ENCODE measurements around the gene ANKRD40CL.

Gene ANKRD40CL

GRCh38 chr17:50778988-50779387 is 11.7 kb upstream of the ANKRD40CL start:
- Histone ChIP-seq H3K14ac (ENCODE audit: low read length) (no peak overlapping the region), H3K18ac (ENCODE audit: low read length) (no peak overlapping the region), H2AK5ac (ENCODE audit: low read length) (no peak overlapping the region), H3K79me1 (ENCODE audit: low read length) (no peaks in the 10 kb centered on the region), H3K4ac (ENCODE audit: low read depth, low read length) (no peak overlapping the region), H4K91ac (ENCODE audit: low read depth, low read length) (no peak overlapping the region), H3K23ac (ENCODE audit: low read length) (no peak overlapping the region), H2BK12ac (ENCODE audit: low read length) (no peak overlapping the region), H3K9ac (ENCODE audit: low read length) (no peak overlapping the region), H4K12ac (ENCODE audit: low read depth, low read length) (no peak overlapping the region), H4K8ac (ENCODE audit: low read depth, low read length) (no peak overlapping the region), H2BK5ac (ENCODE audit: low read depth, low read length, poor library complexity) (no peak overlapping the region), H3K27me3 (ENCODE audit: insufficient read depth, low read length) (no peaks in the 10 kb centered on the region), H3K4me2 (ENCODE audit: low read length) (no peak overlapping the region), H3K79me2 (ENCODE audit: control insufficient read depth, insufficient read depth, low read length, poor library complexity) (no peaks in the 10 kb centered on the region), H3K27ac (ENCODE audit: low read depth, low read length) (no peak overlapping the region), H2AFZ (ENCODE audit: insufficient read depth, low read length, poor library complexity) (no peak overlapping the region), H3K9me3 (ENCODE audit: insufficient read depth, low read depth, low read length) (no peaks in the 10 kb centered on the region), H3K36me3 (ENCODE audit: control insufficient read depth in 1 of 2, insufficient read depth in 2 of 2, low read length in 2 of 2) (no peaks in the 10 kb centered on the region), H3K4me3 (ENCODE audit: low read depth, low read length) (no peak overlapping the region), H3K4me1 (ENCODE audit: control insufficient read depth in 1 of 2, insufficient read depth in 2 of 2, low read length in 2 of 2) (no peaks in the 10 kb centered on the region), H2BK120ac (ENCODE audit: insufficient read depth, low read length, poor library complexity) (no peak overlapping the region)
- no peak for DNase-seq
- WGBS (ENCODE audit: extremely low coverage, insufficient coverage, insufficient read length) = no CpG with 5 or more reads among the region's 4 CpGs

DNA sequence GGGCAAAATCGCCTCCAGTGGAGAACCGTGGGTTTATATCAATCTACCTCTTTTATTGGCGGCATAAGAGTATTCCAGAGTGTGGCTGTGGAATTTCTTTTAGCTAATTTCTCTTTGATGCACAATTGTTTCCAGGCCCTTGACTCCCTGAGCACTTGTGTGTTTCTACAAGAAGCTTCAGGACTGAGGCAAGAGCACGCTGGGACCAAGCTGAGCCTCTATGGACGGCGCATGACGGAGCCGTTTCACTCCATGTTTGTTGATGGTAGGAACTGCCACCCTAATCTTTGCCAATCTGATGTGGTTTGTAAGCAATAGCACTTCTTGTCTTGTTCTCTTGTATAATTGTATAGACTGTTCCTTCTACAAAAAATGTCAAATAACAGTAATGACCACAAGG is 11.2 kb upstream of the ANKRD40CL start:
- Histone ChIP-seq H3K23ac (ENCODE audit: low read length) (no peak overlapping the region), H3K18ac (ENCODE audit: low read length) (no peak overlapping the region), H3K79me2 (ENCODE audit: control insufficient read depth, insufficient read depth, low read length, poor library complexity) (no peaks in the 10 kb centered on the region), H3K79me1 (ENCODE audit: low read length) (no peaks in the 10 kb centered on the region), H3K4ac (ENCODE audit: low read depth, low read length) (no peak overlapping the region), H4K8ac (ENCODE audit: low read depth, low read length) (no peak overlapping the region), H4K91ac (ENCODE audit: low read depth, low read length) (no peak overlapping the region), H2BK120ac (ENCODE audit: insufficient read depth, low read length, poor library complexity) (no peak overlapping the region), H3K27me3 (ENCODE audit: insufficient read depth, low read length) (no peaks in the 10 kb centered on the region), H3K14ac (ENCODE audit: low read length) (no peak overlapping the region), H3K27ac (ENCODE audit: low read depth, low read length) (no peak overlapping the region), H3K4me1 (ENCODE audit: control insufficient read depth in 1 of 2, insufficient read depth in 2 of 2, low read length in 2 of 2) (no peaks in the 10 kb centered on the region), H2BK12ac (ENCODE audit: low read length) (no peak overlapping the region), H2BK5ac (ENCODE audit: low read depth, low read length, poor library complexity) (no peak overlapping the region), H3K4me3 (ENCODE audit: low read depth, low read length) (no peak overlapping the region), H3K36me3 (ENCODE audit: control insufficient read depth in 1 of 2, insufficient read depth in 2 of 2, low read length in 2 of 2) (no peaks in the 10 kb centered on the region), H3K9ac (ENCODE audit: low read length) (no peak overlapping the region), H3K4me2 (ENCODE audit: low read length) (no peak overlapping the region), H4K12ac (ENCODE audit: low read depth, low read length) (no peak overlapping the region), H2AK5ac (ENCODE audit: low read length) (no peak overlapping the region), H3K9me3 (ENCODE audit: insufficient read depth, low read depth, low read length) (no peaks in the 10 kb centered on the region), H2AFZ (ENCODE audit: insufficient read depth, low read length, poor library complexity) (no peak overlapping the region)
- WGBS (ENCODE audit: extremely low coverage, insufficient coverage, insufficient read length) = no CpG with 5 or more reads among the region's 8 CpGs
- no peak for DNase-seq

DNA sequence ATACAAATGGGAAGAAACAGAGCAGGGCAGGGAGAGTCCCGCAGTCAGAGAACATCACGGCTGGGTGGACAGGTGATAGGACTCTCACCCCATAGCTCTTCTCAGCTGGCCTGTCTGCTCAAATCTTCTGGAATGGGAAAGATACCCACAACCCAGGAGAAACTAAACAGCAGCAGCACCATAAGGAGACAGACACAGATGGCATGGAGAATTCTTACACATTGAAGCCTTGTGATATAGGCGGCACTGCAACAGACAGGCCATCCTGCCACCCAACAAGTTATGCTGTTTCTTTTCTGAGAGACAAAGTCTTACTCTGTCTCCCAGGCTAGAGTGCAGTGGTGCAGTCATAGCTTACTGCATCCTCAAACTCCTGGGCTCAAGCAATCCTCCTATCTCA is 8.6 kb upstream of the ANKRD40CL start:
- Histone ChIP-seq H3K9me3 (ENCODE audit: insufficient read depth, low read depth, low read length) (no peaks in the 10 kb centered on the region), H3K14ac (ENCODE audit: low read length) (no peak overlapping the region), H4K8ac (ENCODE audit: low read depth, low read length) (no peak overlapping the region), H3K9ac (ENCODE audit: low read length) (no peak overlapping the region), H2BK12ac (ENCODE audit: low read length) (no peak overlapping the region), H3K27me3 (ENCODE audit: insufficient read depth, low read length) (no peaks in the 10 kb centered on the region), H2AK5ac (ENCODE audit: low read length) (no peak overlapping the region), H3K18ac (ENCODE audit: low read length) (no peak overlapping the region), H3K79me2 (ENCODE audit: control insufficient read depth, insufficient read depth, low read length, poor library complexity) (no peaks in the 10 kb centered on the region), H3K27ac (ENCODE audit: low read depth, low read length) (no peak overlapping the region), H4K12ac (ENCODE audit: low read depth, low read length) (no peak overlapping the region), H2BK5ac (ENCODE audit: low read depth, low read length, poor library complexity) (no peak overlapping the region), H3K4me2 (ENCODE audit: low read length) (no peak overlapping the region), H4K91ac (ENCODE audit: low read depth, low read length) (no peak overlapping the region), H3K4ac (ENCODE audit: low read depth, low read length) (no peak overlapping the region), H2AFZ (ENCODE audit: insufficient read depth, low read length, poor library complexity) (no peak overlapping the region), H2BK120ac (ENCODE audit: insufficient read depth, low read length, poor library complexity) (no peak overlapping the region), H3K36me3 (ENCODE audit: control insufficient read depth in 1 of 2, insufficient read depth in 2 of 2, low read length in 2 of 2) (no peaks in the 10 kb centered on the region), H3K23ac (ENCODE audit: low read length) (no peak overlapping the region), H3K4me1 (ENCODE audit: control insufficient read depth in 1 of 2, insufficient read depth in 2 of 2, low read length in 2 of 2) (no peaks in the 10 kb centered on the region), H3K4me3 (ENCODE audit: low read depth, low read length) (no peak overlapping the region), H3K79me1 (ENCODE audit: low read length) (no peaks in the 10 kb centered on the region)
- DNase-seq = no peak
- no CpG with 5 or more reads among the region's 3 CpGs for WGBS (ENCODE audit: extremely low coverage, insufficient coverage, insufficient read length)

DNA sequence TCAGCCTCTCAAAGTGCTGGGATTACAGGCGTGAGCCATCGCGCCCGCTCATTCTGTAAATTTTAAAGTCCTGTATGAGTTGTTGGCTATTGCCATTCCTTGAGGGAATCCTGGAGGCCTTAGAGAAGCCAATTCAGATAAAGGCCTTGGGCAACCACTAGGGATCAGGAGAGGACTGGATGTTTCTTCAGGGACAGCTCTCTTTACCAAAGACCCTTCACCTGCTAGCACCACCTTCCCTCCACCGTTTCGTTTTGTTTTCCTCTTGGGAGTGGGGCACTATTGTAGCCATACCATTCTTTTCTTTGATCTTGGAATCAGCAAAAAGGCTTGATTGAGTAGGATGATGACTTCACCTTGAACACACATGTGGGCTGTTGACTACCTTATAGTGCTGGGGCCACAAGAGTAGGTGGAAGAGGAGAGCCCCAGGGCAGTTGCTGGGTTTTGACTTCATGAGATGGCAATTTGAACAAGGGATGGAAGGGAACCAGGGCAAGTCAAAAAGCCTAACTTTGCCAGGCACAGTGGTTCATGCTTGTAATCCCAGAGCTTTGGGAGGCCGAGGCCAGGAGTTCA is 7.0 kb upstream of the ANKRD40CL start:
- DNase-seq = no peak
- Histone ChIP-seq H4K12ac (ENCODE audit: low read depth, low read length) (no peak overlapping the region), H2AK5ac (ENCODE audit: low read length) (no peak overlapping the region), H3K36me3 (ENCODE audit: control insufficient read depth in 1 of 2, insufficient read depth in 2 of 2, low read length in 2 of 2) (no peaks in the 10 kb centered on the region), H3K9me3 (ENCODE audit: insufficient read depth, low read depth, low read length) (no peaks in the 10 kb centered on the region), H2BK12ac (ENCODE audit: low read length) (no peak overlapping the region), H2BK5ac (ENCODE audit: low read depth, low read length, poor library complexity) (no peak overlapping the region), H3K27ac (ENCODE audit: low read depth, low read length) (no peak overlapping the region), H3K9ac (ENCODE audit: low read length) (no peak overlapping the region), H3K79me2 (ENCODE audit: control insufficient read depth, insufficient read depth, low read length, poor library complexity) (no peaks in the 10 kb centered on the region), H4K91ac (ENCODE audit: low read depth, low read length) (no peak overlapping the region), H2BK120ac (ENCODE audit: insufficient read depth, low read length, poor library complexity) (no peak overlapping the region), H3K27me3 (ENCODE audit: insufficient read depth, low read length) (no peaks in the 10 kb centered on the region), H2AFZ (ENCODE audit: insufficient read depth, low read length, poor library complexity) (no peak overlapping the region), H4K8ac (ENCODE audit: low read depth, low read length) (no peak overlapping the region), H3K4me3 (ENCODE audit: low read depth, low read length) (no peak overlapping the region), H3K4ac (ENCODE audit: low read depth, low read length) (no peak overlapping the region), H3K14ac (ENCODE audit: low read length) (no peak overlapping the region), H3K79me1 (ENCODE audit: low read length) (no peaks in the 10 kb centered on the region), H3K23ac (ENCODE audit: low read length) (no peak overlapping the region), H3K18ac (ENCODE audit: low read length) (no peak overlapping the region), H3K4me1 (ENCODE audit: control insufficient read depth in 1 of 2, insufficient read depth in 2 of 2, low read length in 2 of 2) (no peaks in the 10 kb centered on the region), H3K4me2 (ENCODE audit: low read length) (no peak overlapping the region)
- WGBS (ENCODE audit: extremely low coverage, insufficient coverage, insufficient read length) = no CpG with 5 or more reads among the region's 7 CpGs

Measured in trophoblast cell (in vitro differentiated cells and primary cell).